ENCODE measurements around the gene RNF214.

GRCh38 chr11:117221775-117222517 is 10.5 kb upstream of the RNF214 start:
- TF ChIP-seq CTCF (IDR thresholded peaks at IDR 0.05): peak in 1 of 3 experiments; percentile 18
- TF ChIP-seq POLR2A (IDR thresholded peaks at IDR 0.05; ENCODE audit: low read depth): no peak
